Tibial nerve (tissue), 4 donors: ENCODE data around the gene COMT. TPM values are rescaled to one million over a fixed set of nuclear protein-coding genes. Genes with fewer than 3 reads are reported as not detected.

ENCODE experiments used
- DNase-seq, 2 donors: peaks; one replicate each; pipeline ENCODE4 v3.0.0-alpha.2; 2019; ENCODE audit warnings: low spot score in 2 of 2
- H3K27ac ChIP-seq, 4 donors: fragments of 200-600 bp; sonication (generic) in 3 of 4; one replicate each; pipeline ENCODE4 v1.5.1; 2017 to 2019; ENCODE audit warnings: mild to moderate bottlenecking in 1 of 4
- H3K27me3 ChIP-seq, 2 donors: fragments of 200-600 bp; sonication (generic) in 1 of 2; one replicate each; pipeline versions ENCODE4 v1.5.1 to v1.6.0; 2017 to 2019
- H3K36me3 ChIP-seq, 3 donors: fragments of 200-600 bp; sonication (generic); one replicate each; pipeline ENCODE4 v1.5.1; 2018 to 2019
- H3K4me1 ChIP-seq, 4 donors: fragments of 200-600 bp; sonication (generic) in 3 of 4; one replicate each; pipeline ENCODE4 v1.5.1; 2017 to 2019
- H3K4me3 ChIP-seq, 4 donors: fragments of 200-600 bp; sonication (generic) in 3 of 4; one replicate each; pipeline ENCODE4 v1.5.1; 2017 to 2019; ENCODE audit warnings: mild to moderate bottlenecking in 1 of 4, moderate library complexity in 1 of 4
- H3K9me3 ChIP-seq, 4 donors: fragments of 200-600 bp; sonication (generic) in 3 of 4; one replicate each; pipeline ENCODE4 v1.5.1; 2017 to 2019
- EP300 ChIP-seq, 2 donors: sonication (generic); formaldehyde crosslinking; IDR thresholded peaks; one replicate each; pipeline ENCODE4 v1.6.1; 2017; ENCODE audit warnings: antibody characterized with exemption in 2 of 2, mild to moderate bottlenecking in 1 of 2
- POLR2A ChIP-seq, 2 donors: fragments of 450-650 bp; IDR thresholded peaks; one replicate each; pipeline ENCODE4 v1.6.1; 2017; ENCODE audit warnings: antibody characterized with exemption in 2 of 2, mild to moderate bottlenecking in 2 of 2, moderate library complexity in 2 of 2
- WGBS, 2 donors: methylation state at CpG; one replicate each; pipeline ENCODE4 v1.1.5; 2018; 5-methylcytosine and 5-hydroxymethylcytosine counted together
- total RNA-seq, 4 donors: library from RNA; depleted of rRNA; stranded (reverse); fragments of >200 nt; gene quantifications; one replicate each; pipeline ENCODE4 v1.1.0, GENCODE V29; 2016
- TF ChIP-seq, protein P1 (sequence below), 5 experiments: fragments of 200-600 bp in 3 of 5; fragments of 450-650 bp in 2 of 5; sonication (generic) in 3 of 5; IDR thresholded peaks; one replicate each; pipeline ENCODE4 v1.5.1; 2016 to 2019; ENCODE audit warnings: antibody characterized with exemption in 5 of 5, mild to moderate bottlenecking in 3 of 5, moderate library complexity in 2 of 5

COMT gene
- total RNA-seq, 4 donors from 2014 or later = 212 to 306 (median 240) TPM

- DNase-seq = no peak
- H3K27ac ChIP-seq = no peak overlapping the region
- H3K4me1 ChIP-seq = peaks cover 0 to 61% (median 31%) of the 10 kb centered on the region in 4 donors
- no peaks in the 10 kb centered on the region for H3K36me3 ChIP-seq
- TF ChIP-seq, protein P1, sequence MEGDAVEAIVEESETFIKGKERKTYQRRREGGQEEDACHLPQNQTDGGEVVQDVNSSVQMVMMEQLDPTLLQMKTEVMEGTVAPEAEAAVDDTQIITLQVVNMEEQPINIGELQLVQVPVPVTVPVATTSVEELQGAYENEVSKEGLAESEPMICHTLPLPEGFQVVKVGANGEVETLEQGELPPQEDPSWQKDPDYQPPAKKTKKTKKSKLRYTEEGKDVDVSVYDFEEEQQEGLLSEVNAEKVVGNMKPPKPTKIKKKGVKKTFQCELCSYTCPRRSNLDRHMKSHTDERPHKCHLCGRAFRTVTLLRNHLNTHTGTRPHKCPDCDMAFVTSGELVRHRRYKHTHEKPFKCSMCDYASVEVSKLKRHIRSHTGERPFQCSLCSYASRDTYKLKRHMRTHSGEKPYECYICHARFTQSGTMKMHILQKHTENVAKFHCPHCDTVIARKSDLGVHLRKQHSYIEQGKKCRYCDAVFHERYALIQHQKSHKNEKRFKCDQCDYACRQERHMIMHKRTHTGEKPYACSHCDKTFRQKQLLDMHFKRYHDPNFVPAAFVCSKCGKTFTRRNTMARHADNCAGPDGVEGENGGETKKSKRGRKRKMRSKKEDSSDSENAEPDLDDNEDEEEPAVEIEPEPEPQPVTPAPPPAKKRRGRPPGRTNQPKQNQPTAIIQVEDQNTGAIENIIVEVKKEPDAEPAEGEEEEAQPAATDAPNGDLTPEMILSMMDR (IDR thresholded peaks at IDR 0.05) = no peak
- TF ChIP-seq POLR2A (IDR thresholded peaks at IDR 0.05) (no peak), EP300 (IDR thresholded peaks at IDR 0.05) (no peak)
- no peaks in the 10 kb centered on the region for H3K27me3 ChIP-seq
- no peaks in the 10 kb centered on the region for H3K9me3 ChIP-seq
- peak overlapping the region in 1 of 4 donors; percentile 88 for H3K4me3 ChIP-seq
- WGBS, 2 donors = 73 to 80% methylated on average over 7 to 9 of the region's 9 CpGs
These were observed 76.0 kb downstream of the COMT start for GRCh38 chr22:20017622-20017958.

- no peak overlapping the region for H3K4me3 ChIP-seq
These were observed 76.4 kb downstream of the COMT start for GRCh38 chr22:20018001-20018400.

More at GRCh38 chr22:20018001-20018400, 76.4 kb downstream of the COMT start:
- TF ChIP-seq, protein P1 (IDR thresholded peaks at IDR 0.05) = no peak
- no peak for TF ChIP-seq POLR2A (IDR thresholded peaks at IDR 0.05)
- TF ChIP-seq EP300 (IDR thresholded peaks at IDR 0.05) = no peak
- WGBS, 2 donors = 93 to 95% methylated on average over 5 of the region's 5 CpGs
- DNase-seq = no peak
- Histone ChIP-seq H3K9me3 (no peaks in the 10 kb centered on the region), H3K36me3 (no peaks in the 10 kb centered on the region), H3K27me3 (no peaks in the 10 kb centered on the region), H3K4me1 (peaks cover 0 to 61% (median 30%) of the 10 kb centered on the region in 4 donors), H3K27ac (no peak overlapping the region)

Other genes starting within 250 kb of the COMT start
- 10 to 100 TPM; 11.4 to 29.1 (median 25.2) TPM for gene SEPTIN5, start 227.3 kb upstream of the COMT start, total RNA-seq
- gene GP1BB, start 218.2 kb upstream of the COMT start, total RNA-seq = 1 to 10 TPM; 3.3 to 5.9 (median 4.7) TPM
- 1 to 10 TPM in 3 of 4 donors, under 1 TPM in 1; 0.42 to 3.6 (median 2.6) TPM for gene TBX1, start 181.0 kb upstream of the COMT start, total RNA-seq
- gene GNB1L, start 86.9 kb upstream of the COMT start, total RNA-seq = 1 to 10 TPM; 2.9 to 8.1 (median 6.3) TPM
- 10 to 100 TPM; 10.2 to 13.3 (median 11.4) TPM for gene RTL10, start 86.9 kb upstream of the COMT start, total RNA-seq
- gene TXNRD2, start within 50 bp of the COMT start, total RNA-seq = 10 to 100 TPM; 34.8 to 40.6 (median 37.8) TPM
- 10 to 100 TPM; 47.5 to 98.3 (median 80.6) TPM for gene ARVCF, start 75.1 kb downstream of the COMT start, total RNA-seq
- gene TANGO2, start 79.3 kb downstream of the COMT start, total RNA-seq = 10 to 100 TPM; 31.7 to 56.7 (median 39.0) TPM
- gene DGCR8, start 138.5 kb downstream of the COMT start, total RNA-seq = 10 to 100 TPM; 23.0 to 35.1 (median 26.0) TPM
- gene RANBP1, start 174.3 kb downstream of the COMT start, total RNA-seq = 100 to 1,000 TPM; 135 to 238 (median 176) TPM
- 100 to 1,000 TPM in 1 of 4 donors, 10 to 100 TPM in 3; 39.0 to 139 (median 55.9) TPM for gene TRMT2A, start 175.5 kb downstream of the COMT start, total RNA-seq
- 10 to 100 TPM; 40.6 to 53.7 (median 47.4) TPM for gene ZDHHC8, start 190.0 kb downstream of the COMT start, total RNA-seq
- gene CCDC188, start 209.3 kb downstream of the COMT start, total RNA-seq = 10 to 100 TPM in 1 of 4 donors, 1 to 10 TPM in 3; 1.5 to 12.4 (median 6.6) TPM